Myocyte (in vitro differentiated cells): Measurements from ENCODE around the gene CCDC57. TPM values are rescaled to one million over a fixed set of nuclear protein-coding genes. Genes with fewer than 3 reads are reported as not detected.

Source experiments
- DNase-seq: peaks from one replicate; pipeline ENCODE4 v3.0.0-alpha.2; 2012; ENCODE audit warnings: low read depth
- total RNA-seq: library from RNA; depleted of rRNA; stranded (reverse); fragments of >200 nt; gene quantifications from 2 replicates; pipeline ENCODE4 v1.2.3, GENCODE V29; 2014

Gene CCDC57
- total RNA-seq, 1 donor from 2014 or later: 11.3 TPM

DNA sequence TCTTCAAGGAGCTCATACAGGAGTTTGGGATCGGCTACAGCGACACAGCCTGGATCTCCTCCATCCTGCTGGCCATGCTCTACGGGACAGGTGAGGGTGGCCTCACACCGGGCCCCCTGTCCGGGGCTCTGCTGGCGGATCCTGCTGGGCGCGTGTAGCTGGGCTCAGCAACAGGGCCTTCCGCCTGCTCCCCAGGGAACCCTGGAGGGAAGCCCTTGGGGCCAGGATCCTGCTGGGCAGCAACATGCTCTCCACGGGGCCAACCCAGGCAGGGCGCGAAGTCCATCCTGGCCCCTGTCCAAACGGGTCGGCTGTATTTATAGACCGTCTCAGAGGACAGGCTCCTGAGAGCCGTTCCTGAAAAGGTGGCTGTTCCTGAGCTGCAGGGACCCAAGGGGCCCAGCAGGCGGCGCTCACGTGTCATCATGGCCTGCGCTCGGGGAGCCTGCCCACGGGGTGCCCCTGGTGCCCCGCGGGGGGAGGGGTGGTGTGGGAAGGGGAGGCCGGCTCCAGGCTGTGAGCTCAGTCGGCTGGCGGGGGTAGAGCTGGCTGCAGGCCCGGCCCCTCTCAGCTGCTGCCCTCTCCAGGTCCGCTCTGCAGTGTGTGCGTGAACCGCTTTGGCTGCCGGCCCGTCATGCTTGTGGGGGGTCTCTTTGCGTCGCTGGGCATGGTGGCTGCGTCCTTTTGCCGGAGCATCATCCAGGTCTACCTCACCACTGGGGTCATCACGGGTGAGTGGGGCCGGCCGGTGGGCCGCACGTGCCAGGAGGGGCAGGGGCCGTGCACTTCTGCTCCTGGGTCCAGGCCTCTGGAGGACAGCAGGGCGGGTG is 23.7 kb upstream of the CCDC57 start:
- peak; percentile 62 for DNase-seq

DNA sequence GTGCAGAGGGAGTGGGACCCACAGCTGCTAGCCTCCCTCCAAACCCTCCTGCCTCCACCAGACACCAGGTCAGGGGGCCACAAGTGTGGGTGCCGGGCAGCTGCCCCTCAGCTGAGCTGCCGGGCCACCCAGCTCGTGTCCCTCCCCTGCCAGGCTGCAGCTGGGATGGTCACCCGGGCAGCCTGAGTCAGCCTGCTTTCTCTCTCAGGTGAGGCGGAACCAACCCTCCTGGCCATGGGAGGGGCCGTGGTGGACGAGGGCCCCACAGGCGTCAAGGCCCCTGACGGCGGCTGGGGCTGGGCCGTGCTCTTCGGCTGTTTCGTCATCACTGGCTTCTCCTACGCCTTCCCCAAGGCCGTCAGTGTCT is 23.1 kb upstream of the CCDC57 start:
- DNase-seq: peak; percentile 41

DNA sequence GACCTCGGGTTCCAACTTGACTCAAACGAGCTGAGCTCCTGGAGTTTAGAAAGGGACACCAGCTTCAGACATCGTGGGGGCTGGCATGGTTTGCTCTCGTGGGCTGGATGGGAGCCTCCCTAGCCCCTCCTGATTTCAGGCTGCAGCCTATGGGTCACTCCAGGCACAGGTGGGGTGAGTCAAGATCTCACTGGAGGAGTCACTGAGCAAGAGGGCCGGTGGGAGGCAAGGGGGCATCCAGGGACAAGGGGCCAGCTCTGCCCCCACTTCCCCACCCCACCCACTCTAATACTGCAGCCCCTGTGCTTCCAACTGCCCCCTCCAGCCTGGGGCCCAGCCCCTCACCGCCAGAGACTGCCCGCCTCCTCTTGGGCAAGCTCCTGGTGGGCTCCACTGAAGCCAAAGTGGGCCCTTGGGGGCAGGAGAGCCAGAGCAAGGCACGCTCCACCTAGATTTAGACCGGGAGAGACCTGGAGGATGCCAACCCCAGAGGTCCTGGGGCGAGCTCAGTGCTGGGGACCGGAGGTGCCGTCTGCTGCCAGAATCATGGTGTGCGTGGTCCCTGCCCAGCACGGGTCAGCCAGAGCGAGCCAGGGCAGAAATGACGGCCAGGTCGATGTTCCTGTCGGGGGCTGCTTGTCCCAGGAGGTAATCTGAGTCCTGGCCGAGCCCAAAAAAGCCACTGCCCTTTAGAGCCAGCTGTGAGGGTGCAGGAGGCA is 22.6 kb upstream of the CCDC57 start:
- no peak for DNase-seq

DNA sequence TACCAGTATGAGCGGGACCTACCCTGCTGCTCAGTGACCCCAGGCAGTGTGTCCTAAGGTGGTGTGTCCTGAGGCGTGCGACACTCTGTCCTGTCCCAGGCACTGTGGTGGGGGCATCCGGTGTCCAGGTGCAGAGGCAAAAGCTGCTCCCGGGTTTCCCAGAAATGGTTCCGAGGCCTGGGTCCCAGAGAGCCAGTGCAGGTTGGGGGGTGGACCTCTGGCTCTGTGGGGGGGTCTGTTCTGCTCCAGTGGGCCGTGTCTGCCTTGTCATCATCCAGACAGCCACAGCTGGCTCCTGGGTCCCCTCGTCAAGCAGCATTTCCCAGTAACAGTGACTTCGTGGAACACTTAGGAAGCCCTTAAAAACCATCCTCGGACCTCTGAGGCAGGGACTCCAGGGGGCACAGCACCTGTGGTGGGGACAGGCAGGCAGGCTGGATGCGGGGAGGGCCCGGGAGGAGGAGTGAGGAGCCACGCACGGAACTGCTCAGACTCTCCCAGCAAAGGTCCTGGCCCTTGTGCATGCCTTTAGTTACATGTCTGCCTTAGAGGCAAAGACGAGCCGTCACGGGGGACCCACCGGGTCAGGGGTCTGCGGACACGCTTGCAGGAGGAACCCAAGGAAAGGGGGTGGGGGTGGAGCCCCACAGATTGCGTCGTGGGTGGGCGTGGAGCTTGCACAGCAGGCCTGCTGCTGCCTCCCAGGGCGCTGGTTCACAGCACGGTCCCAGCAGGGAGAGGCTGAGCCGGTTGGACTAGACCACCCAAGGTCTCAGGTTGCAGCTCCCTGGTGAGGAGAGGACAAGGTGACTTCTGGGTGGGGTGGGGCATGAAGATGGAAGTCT is 21.8 kb upstream of the CCDC57 start:
- no peak for DNase-seq

DNA sequence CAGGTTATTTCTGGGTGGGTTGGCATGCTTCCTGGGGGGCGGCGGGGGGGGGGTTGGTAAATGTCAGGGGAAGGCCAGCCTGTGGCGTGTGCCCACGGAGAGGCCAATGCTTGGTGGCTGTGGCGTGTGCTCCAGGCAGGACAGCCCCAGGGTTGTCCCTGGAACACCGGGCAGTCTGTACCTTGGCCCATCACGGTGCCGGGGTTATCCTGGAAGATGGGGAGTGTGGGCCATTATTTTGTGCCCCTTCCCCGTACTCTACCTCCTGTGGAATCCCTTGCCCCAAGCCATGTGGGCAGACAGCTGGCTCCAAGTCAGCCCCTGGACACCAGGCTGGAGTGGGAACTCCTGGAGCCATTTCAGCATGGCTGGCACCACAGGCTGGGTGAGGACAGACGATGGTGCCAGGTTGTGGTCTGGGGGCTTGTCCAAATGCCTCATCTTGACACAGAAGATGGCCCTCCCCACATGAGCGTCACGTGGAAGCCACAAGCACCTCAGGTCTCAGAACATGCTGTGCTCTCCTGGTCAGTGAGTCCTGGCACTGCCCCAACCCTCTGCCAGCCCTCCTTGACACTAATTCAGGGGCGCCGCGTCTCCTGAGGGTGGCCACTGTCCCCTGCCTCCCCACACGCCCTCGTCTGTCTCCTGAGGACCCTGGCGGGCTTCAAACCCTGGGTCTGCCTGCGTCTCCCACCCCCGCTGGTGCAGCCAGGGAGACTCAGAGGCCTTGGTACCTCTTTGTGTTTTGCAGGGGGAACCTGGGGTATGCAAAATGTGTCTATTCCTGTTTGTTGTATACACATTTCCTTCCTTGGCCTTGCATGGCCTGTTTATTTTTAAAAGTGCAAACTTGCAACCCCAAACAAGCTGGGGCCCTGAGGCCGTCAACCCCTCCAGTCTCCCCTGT is 20.5 kb upstream of the CCDC57 start:
- peak; percentile 57 for DNase-seq

DNA sequence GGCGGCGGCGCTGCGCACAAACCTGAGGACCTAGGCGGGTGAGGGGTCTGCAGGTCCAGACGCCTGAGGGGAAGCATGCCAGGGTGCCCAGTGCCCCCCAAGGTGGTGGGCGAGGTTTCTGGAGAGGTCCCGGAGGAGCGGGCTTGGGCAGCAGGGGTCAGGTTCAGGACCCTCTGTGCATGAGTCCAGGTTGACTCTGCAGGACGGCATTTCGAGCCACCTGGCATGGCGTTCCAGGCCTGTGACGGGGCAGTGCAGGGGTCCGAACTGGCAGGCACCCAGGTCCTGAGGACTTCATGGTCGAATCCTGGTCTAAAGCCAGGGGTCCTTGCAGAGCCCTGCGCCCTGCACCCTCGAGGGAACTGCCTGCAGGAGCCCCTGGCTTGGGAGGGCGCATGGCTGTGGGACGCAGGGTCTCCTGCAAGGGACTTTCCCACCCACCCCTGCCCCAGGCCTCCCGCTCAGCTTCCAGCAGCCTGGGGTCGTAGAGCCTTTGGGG is 19.7 kb upstream of the CCDC57 start:
- DNase-seq: no peak

DNA sequence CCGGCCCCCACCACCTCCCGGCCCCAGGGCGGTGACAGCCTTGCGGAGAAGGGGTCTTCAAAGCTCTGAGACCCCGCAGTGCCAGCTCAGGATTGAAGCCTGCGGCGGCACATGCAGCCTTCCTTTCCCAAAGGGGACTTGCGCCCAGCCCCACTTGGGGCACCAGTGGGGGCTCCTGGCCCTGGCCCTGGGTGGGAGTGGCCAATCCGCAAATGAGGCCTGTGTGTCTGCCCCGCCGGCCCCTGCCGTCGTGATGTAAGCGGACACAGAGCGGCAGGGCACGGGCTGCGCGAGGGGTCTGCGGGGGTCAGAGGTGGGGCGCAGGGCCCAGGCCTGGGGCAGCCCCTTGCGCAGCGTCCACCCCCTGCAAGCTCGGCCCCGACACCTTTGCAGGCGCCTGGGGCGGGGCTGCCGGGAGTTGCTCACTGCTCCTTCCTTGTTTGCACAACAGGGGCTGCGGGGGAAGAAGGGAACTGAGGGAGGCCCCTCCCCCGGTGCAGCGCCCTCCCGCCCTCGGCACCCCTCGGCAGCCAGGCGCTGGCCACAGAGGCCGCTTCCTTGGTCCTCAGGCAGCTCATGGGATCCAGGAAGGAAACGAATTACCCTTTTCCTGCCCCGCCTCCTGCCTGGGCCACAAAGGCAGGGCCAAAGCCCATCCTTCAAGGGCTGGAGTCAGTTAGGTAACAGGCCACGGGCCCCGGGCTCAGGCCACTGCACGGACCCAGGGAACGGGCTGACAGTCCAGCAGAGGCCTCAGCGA is 19.1 kb upstream of the CCDC57 start:
- peak; percentile 26 for DNase-seq

DNA sequence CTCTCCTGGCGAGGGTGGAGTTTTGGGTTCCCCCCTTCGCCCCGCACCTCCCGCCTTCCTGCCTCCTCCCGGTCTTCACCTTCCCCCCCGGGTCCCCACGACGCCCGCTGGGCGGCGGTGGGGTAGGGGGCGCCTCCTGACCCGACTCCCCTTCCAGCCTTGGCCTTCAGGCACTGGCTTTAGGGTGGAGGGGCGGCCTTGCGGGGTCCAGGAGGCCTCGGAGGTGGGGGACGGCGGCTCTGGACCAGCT is 18.6 kb upstream of the CCDC57 start:
- DNase-seq: no peak

DNA sequence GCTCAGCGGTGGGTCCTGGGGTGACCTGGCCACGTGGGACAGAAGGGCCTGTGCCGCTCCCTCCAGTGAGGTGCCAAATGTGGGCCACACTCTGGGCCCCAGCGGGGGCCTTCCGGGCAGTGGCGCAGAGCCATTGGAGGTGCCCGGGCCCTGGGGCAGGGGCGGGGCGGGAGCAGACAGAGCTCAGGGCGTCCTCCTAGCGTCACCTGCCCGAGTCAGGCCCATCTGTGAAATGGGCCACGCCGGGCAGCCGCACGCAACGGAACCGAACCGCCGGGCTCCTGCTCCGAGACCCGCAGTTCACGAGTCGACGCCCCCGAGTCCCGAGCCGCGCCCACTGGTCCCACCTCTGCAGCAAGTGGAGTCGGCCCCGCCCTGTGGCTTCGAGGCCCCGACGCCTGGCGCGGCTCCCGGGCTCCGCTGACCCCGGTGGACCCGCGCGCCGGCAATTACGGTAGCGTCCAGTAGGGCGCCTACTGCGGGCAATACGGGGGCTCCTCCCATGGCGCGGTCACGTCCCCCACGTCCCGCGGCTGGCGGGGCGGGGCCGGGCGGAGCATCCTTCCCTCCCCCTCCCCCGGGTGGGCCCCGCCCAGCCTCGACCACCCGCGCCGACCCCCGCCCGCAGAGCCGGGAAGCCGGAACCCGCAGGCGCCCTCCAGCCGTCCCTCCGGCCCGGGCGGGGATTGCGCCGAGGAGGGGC is 18.1 kb upstream of the CCDC57 start:
- DNase-seq: peak; percentile 88

DNA sequence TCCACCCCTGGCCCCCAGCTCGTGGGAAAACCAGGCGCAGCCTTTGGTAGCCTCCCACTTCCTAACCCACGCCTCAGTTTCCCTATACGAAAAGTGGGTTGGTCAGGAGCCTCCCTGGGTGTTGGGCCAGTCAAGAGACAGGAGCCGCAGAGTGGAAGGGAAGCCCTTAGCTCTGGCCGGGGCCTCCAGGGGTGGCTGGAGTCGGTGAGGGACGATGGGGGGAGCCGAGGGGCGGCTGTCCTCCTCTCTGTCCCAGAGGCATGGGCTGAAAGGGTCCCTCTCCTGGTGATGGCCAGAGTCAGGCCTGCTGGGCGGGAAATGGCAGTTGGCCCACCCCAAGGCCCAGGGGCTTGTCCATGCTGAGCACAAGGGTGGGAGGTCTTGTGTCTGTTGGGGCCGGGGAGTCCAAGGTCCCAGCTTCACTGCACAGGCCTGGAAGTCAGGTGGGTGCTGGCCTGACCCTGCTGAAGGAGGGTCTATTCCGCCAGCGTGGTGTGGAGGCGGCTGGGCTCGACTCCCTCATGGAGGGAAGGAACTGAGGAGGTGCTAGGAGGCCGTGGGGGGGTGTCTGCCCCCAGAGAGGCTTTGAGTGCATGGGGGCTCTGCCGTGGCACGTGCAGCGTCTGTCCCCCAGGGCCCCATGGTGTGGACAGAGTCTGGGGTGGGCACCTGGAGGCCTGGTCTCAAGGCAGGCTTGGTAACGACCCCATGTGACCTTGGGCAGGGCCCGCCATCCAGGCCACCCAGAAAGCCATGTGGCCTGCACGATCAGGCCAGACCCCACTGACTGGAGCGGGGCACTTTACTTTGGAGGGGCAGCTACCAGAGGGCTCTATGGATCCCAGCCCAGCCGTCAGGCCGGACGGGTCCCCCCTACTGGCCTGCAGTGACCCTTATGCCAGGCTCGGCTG is 17.3 kb upstream of the CCDC57 start:
- no peak for DNase-seq

DNA sequence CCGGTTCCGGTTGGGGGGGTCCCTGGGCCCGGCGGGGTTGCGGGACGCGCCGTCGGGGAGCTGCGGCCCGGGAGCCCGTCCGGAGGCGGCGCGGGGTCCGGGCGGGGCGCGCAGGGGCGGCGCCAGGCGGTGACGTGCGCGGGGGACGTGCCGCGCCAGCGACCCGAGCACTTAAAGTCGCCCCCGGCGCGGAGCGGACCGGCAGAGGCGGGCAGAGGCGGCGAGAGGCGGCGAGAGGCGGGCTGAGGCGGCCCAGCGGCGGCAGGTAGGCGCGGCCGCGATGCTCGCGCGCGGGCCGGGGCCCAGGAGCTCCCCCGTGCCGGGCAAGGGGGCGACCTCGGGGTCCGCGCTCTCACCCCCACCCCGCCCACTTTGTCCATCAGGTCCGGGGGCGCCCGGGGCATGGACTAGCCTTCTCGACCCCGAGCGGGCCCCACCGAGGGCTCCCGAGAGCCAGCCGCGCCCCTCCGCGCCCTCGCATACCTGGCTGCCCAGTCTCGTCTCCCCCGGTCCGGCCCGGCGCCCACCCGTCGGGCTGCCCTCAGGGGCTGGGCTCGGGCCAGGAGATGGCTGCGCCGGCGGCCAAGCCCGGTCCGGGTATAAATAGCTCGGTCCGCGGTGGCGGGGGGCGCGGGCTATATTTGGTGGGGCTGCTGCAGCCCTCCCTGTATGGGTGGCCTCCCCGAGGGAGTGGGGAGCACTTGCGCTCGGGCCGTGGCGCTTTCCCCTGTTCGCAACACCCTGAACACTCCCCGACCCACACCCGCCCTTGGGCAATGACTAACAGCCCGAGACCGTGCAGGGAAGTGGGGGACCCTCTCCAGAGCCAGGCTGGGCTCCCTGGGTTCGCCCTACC is 16.4 kb upstream of the CCDC57 start, which contains the start of gene SLC16A3:
Gene SLC16A3, plus strand, starts transcription at position 201 of the 856 bp plus-strand sequence. CDS start 6,967 bp downstream, outside the sequence.
- DNase-seq: peak; percentile 65

DNA sequence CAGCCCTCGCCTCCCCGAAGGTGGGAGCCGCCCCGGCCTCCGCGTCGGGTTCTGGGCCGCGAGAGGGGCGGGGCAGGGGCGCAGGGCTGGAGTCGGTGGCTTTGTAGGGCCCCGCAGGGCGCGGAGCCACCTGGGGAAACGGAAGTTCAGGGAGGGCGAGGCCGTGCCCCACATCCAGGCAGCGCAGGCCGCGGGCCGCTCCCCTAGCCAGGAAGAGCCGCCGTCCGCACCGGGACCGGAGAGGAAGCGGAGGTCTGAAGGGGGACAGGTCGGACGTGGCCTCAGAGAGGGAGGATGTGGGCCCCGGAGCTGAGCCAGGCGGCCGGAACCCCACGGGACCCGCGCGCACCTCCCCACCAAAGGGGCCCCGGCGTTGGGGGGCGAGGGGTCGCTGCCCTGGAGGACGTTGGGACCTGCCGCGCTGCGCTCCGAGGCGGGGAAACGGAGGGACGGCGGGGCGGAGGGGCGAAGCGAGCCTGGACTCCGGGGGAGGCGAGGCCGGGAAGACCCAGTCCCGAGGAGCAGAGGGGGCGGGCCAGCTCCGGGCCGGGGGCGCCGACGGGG is 15.7 kb upstream of the CCDC57 start:
- no peak for DNase-seq

DNA sequence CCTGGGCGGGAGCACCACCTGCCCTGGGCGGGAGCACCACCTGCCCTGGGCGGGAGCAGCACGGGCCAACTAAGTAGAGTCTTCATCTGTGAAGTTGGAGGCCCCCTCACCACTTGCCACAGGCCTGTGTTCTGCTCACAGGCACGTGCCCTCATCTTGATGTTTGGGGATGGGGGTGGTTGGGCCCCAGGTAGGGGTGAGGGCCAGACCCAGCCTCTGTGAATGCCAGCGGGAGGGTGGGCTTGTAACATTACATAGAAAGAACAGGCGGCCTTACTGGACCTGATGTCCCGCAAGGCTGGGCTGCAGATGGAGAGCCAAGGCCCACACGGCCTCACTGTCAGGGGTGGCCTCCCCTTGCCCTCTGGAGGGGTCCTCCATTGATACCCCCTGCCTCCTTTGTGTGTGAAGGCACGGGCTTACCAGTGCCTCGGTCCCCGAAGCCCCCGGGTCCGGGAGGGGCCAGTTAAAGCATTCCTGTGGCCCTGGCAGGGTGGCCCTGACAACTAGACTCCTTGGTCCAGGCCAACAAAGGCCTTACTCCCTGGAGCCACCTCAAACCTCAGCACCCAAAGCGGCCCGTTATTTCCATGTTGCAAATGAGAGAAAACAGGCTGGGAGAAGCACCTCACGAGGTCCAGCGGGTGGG is 15.1 kb upstream of the CCDC57 start:
- DNase-seq: no peak

DNA sequence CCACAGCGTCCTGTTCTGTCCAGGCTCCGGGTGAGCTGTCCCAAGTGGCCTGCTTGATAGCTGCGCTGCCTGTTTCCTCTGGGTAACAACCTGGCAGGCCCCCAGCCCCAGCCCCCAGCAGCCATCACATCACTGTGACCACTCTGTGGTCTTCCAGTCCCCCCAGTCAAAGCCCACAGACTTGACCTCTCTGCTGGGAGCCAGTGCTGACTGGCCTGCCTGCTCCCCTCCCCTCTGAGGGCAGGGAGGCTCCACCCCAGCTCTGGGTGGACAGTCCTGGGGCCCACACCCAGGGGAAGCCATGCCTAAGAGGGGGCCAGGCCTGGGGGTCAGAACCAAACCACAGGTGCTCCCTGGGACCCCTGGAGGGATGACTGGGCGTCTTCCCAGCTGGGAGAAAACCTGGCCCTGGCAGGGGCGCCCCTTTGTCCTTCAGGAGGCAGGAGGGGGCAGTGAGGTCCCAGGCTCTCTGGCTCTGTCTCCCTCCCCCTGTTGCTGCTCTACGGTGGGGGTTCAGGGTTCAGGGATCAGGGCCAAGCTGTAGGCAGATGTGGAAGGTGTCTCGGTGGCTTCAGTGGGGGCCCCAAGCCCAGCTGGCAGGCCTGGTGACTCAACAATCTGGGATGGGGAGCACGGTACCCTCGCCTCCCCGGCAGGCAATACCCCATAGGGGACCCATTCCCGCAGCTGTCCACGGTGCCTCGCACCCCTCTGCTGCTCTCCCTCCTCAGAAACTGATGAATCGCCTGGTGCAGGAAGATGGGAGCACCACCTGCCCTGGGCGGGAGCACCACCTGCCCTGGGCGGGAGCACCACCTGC is 14.4 kb upstream of the CCDC57 start:
- DNase-seq: peak; percentile 30

DNA sequence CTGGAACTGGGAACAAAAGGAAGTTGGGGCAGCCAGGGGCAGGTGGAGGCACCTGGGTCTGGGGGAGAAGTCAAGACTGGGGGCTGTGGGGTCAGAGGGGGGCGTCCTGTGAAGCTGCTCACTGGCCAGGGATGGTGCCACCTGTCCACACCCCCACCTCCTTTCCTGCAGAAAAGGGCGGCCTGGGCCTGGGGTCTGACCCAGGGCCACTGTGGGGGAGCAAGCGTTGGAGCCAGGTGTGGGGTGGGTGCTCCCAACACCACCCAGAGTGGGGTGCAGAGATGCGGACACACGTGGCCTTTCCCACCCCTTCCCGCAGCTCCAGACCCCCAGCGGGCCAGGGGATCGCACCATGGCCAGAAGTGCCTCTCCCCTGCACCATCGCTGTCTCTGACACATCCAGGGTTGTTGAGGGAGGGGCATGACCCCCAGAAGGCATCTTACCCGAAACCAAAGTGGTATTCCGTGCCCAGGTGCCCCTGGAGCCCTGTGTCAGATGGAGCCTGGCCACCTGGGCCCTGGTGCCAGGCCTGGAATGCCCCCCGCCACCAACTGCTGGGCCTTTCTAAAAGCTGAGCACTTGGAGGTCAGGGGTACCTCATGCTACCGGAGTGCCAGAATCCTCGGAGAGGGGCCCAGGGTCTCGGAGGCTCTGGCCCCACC is 13.6 kb upstream of the CCDC57 start:
- no peak for DNase-seq
